ENCODE results near the gene HBQ1.
"Not testable (repeated sequence)": the region's sequence is repeated elsewhere in the genome, so short reads cannot be mapped to it uniquely, and the experiment has no call there.

HBQ1 gene

DNA sequence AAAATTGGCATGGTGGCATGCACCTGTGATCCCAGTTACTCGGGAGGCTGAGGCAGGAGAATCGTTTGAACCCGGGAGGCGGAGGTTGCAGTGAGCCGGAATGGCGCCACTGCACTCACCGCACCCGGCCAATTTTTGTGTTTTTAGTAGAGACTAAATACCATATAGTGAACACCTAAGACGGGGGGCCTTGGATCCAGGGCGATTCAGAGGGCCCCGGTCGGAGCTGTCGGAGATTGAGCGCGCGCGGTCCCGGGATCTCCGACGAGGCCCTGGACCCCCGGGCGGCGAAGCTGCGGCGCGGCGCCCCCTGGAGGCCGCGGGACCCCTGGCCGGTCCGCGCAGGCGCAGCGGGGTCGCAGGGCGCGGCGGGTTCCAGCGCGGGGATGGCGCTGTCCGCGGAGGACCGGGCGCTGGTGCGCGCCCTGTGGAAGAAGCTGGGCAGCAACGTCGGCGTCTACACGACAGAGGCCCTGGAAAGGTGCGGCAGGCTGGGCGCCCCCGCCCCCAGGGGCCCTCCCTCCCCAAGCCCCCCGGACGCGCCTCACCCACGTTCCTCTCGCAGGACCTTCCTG is at the start of gene HBQ1:
Gene HBQ1, plus strand, starts transcription at position 359 of the 575 bp plus-strand sequence. Its CDS starts 28 bp downstream, at position 387.
- no peak for DNase-seq

DNA sequence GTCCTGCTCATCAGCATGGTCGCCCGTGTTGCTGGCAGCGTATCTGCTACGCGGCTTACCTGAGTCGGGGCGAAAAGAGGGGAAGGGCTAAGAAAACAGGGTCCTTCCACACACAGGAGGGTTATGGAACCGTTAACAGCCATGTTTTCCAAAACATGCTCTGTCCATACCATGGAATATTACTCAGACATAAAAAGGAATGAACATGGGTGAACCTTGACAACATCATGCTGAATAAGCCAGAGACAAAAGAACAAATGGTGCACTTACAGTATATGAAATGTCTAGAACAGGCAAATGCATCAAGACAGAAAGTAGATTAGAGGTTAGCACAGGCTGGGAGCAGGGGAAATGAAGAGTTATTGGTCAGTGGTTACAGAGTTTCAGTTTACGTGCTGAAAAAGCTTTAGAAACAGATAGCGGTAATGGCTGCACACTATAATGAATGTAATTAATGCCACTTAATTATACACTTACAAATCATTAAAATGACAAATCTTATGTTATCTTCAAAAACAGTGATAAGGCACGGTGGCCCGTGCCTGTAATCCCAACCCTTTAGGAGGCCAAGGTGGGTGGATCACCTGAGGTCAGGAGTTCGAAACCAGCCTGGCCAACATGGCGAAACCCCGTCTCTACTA is 49.6 kb upstream of the HBQ1 start:
- DNase-seq, result no peak

- no peak for DNase-seq
Observed at GRCh38 chr16:132120-132519, 48.1 kb upstream of the HBQ1 start.

DNA sequence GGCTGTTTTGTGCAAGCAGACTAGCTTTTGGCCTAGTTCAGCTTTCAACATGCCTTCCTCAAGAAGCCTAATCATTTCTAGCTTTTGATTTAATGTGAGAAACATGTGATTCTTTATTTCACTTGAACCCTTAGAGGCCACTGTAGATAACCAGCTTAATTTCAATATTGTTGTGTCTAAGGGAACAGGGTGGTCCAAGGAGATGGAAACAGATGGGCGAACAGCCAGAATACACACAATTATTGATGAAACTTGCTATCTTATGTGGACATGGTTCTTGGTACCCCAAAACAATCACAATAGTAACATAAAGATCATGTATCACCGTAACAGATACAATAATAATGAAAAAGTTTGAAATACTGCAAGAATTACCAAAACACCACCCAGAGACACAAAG is 46.5 kb upstream of the HBQ1 start:
- DNase-seq, result no peak

GRCh38 chr16:138049-138417 is 42.2 kb upstream of the HBQ1 start:
- DNase-seq, result no peak

- no peak for DNase-seq
Observed at GRCh38 chr16:140175-140857, 39.9 kb upstream of the HBQ1 start.

GRCh38 chr16:142405-142967 is 37.8 kb upstream of the HBQ1 start:
- no peak for DNase-seq

- no peak for DNase-seq
Observed at GRCh38 chr16:143047-143446, 37.2 kb upstream of the HBQ1 start.

GRCh38 chr16:143456-143855 is 36.8 kb upstream of the HBQ1 start:
- DNase-seq, result no peak

DNA sequence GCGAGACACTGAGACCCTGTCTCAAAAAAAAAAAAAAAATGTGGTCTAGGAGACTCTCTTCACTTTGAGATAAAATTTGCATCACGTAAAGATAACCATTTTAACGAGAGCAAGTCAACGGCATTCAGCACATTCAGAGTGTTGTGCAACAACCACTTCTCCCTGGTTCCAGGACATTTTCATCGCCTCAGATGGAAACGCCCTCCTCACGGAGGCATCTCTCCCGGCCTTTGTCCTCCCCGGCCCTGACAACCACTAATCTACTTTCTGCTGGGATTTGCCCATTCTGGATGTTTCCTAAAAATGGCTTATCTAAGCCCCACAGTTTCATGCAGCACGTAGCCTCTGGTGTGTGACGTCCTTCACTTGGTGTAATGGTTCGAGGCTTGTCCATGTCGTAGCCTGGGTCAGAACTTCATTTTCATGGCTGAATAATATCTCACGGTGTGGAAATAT is 35.4 kb upstream of the HBQ1 start:
- no peak for DNase-seq

- DNase-seq, result no peak
Observed at GRCh38 chr16:146646-147045, 33.6 kb upstream of the HBQ1 start.

DNA sequence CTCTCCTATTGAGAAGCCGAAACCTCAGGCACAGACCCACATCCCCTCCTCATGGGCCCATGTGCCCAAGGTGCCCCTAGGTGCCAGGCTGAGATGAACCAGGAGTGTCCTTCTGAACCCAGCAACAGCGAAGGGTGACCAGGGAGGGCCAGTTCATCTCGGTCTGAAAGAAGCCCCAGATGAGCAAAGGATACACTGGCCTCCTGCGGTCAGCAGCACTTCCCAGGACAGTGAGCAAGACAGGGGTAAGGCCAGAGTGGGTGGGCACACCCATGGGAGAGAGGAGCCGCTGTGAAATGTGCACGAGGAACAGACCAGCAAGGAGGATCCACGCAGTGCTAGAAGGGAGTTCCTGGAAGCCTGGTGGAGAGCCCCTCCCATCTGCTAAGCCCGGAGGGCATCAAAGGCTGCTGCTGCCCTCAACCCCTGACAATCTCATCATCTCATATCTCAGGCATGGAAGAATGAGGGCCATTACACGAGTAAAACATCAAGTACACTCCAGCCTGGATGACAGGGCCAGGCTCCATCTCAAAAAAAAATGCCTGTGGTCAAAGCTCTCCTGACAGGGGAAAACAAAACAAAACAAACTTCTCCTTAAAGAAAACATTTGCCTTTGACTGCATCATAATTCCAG is 31.1 kb upstream of the HBQ1 start:
- no peak for DNase-seq

GRCh38 chr16:152141-153128 is 27.8 kb upstream of the HBQ1 start, which contains the start of gene HBZ:
Gene HBZ, plus strand, starts transcription at chr16:152644. Its CDS starts 266 bp downstream, at chr16:152910.
- DNase-seq, result no peak

DNA sequence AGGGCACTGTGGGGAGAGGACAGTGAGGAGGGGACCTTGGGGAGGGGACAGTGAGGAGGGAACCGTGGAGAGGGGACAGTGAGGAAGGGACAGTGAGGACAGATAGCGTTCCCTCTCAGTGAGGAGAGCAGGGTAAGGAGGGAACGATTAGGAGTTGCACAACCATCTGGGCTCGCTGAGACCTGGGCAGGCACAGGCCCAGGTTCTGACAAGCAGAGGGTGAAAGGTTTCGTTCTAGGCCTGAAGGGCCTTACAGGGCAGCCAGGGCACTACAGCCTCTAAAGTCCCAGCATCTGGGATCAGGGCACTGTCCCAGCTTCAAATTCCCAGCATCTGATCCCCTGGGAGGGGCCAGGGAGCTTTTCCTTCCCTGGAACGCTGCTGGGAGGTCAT is 27.1 kb upstream of the HBQ1 start:
- not testable (repeated sequence) for DNase-seq

GRCh38 chr16:153550-154216 is 26.6 kb upstream of the HBQ1 start:
- not testable (repeated sequence) for DNase-seq

DNA sequence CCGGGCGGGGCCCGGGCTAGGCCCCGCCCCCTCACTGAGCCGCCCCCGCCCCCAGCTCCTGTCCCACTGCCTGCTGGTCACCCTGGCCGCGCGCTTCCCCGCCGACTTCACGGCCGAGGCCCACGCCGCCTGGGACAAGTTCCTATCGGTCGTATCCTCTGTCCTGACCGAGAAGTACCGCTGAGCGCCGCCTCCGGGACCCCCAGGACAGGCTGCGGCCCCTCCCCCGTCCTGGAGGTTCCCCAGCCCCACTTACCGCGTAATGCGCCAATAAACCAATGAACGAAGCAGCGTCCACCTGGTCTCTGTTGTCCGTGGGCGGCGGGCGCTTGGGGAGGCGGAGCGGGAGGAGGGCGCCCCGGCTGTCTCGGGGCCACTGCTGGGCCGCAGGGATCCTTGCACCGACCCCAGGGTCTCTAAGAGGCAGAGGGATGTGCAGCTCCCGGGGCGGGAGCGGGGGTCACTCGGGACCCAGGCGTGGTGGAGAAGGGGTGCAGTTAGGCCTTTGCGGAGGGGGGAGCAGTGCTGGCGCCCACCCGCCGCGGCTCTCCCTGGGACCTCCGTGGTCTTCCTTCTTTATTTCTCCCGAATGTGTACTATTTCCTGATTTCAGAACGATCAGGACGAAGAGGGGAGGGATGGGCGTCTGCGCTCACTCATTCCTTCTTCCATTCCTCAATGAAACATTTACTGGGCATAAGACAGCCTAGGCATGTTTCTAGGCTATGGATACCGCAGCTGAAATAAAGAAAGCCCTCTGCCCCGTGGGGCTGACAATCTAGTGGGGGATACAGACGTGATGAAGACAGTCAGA is 25.8 kb upstream of the HBQ1 start:
- no peak for DNase-seq

- DNase-seq, result no peak
Observed at GRCh38 chr16:155031-155398, 25.2 kb upstream of the HBQ1 start.

- no peak for DNase-seq
Observed at GRCh38 chr16:159136-159849, 21.0 kb upstream of the HBQ1 start.

DNA sequence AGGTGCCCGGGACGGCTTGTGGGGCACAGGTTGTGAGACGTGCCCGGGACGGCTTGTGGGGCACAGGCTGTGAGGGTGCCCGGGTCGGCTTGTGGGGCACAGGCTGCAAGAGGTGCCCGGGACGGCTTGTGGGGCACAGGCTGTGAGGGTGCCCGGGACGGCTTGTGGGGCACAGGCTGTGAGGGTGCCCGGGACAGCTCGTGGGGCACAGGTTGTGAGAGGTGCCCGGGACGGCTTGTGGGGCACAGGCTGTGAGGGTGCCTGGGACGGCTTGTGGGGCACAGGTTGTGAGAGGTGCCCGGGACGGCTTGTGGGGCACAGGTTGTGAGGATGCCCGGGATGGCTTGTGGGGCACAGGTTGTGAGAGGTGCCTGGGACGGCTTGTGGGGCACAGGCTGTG is 20.0 kb upstream of the HBQ1 start:
- not testable (repeated sequence) for DNase-seq

DNA sequence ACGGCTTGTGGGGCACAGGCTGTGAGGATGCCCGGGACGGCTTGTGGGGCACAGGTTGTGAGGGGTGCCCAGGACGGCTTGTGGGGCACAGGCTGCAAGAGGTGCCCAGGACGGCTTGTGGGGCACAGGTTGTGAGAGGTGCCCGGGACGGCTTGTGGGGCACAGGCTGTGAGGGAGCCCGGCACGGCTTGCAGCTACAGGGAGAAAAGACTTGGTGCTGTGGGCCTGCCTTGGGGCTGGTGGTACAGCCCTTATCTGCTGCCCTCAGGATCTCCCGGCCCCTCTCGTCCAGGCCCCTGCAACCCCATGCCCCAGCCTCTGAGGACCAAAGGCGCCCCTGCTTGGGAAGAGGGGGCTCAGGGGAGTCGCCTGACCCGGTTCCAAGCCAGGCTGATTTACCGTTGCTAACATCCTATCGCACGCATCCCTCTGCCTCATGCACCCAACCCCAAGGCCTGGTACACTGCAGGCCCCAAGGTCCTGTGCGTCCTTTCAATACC is 19.5 kb upstream of the HBQ1 start:
- DNase-seq, result no peak

Measured in SHP77 treated with DMSO at 0.1 percent for 48 hours (cell line).